Fibroblast of lung (primary cell): ENCODE results near the gene SCAPER. TPM values are rescaled to one million over a fixed set of nuclear protein-coding genes. Genes with fewer than 3 reads are reported as not detected.

Experiments
- DNase-seq, 2 donors: peaks; one replicate each; pipeline versions ENCODE4 v3.0.0 to v3.0.0-alpha.2; 2010; ENCODE audit warnings: low read depth in 2 of 2
- H2AFZ ChIP-seq: 2 replicates; pipeline ENCODE4 v1.5.1; 2012; ENCODE audit warnings: low read length, control low read depth, inconsistent platforms
- H3K27ac ChIP-seq: 2 replicates; pipeline ENCODE4 v1.5.1; 2011; ENCODE audit warnings: low read length, control low read depth; ENCODE audit not compliant: insufficient read depth
- H3K27me3 ChIP-seq: 2 replicates; pipeline ENCODE4 v1.5.1; 2011; ENCODE audit warnings: mild to moderate bottlenecking, low read length; ENCODE audit not compliant: control insufficient read depth, insufficient read depth
- H3K36me3 ChIP-seq: 2 replicates; pipeline ENCODE4 v1.5.1; 2011; ENCODE audit warnings: low read length; ENCODE audit not compliant: control insufficient read depth, insufficient read depth
- H3K4me1 ChIP-seq: 2 replicates; pipeline ENCODE4 v1.5.1; 2011; ENCODE audit warnings: low read length; ENCODE audit not compliant: control insufficient read depth, insufficient read depth; ENCODE audit errors: extremely low read depth
- H3K4me2 ChIP-seq: 2 replicates; pipeline ENCODE4 v1.5.1; 2011; ENCODE audit warnings: low read length, control low read depth; ENCODE audit not compliant: insufficient read depth; ENCODE audit errors: extremely low read depth
- H3K4me3 ChIP-seq, 4 experiments: fragments of 200-600 bp in 1 of 4; sonication (generic) in 1 of 4; replicated peaks in 1 of 4; 2 replicates each; pipeline ENCODE4 v1.5.1; 2011 to 2016; ENCODE audit warnings: low read length in 4 of 4, low read depth in 3 of 4, mild to moderate bottlenecking in 3 of 4, control low read depth in 2 of 4, inconsistent platforms in 1 of 4, mixed read lengths in 1 of 4; ENCODE audit not compliant: insufficient read depth in 1 of 4; ENCODE audit errors: control extremely low read depth in 1 of 4
- H3K79me2 ChIP-seq: 2 replicates; pipeline ENCODE4 v1.5.1; 2012; ENCODE audit warnings: mild to moderate bottlenecking, low read length, inconsistent platforms; ENCODE audit not compliant: control insufficient read depth, insufficient read depth
- H3K9ac ChIP-seq: 2 replicates; pipeline ENCODE4 v1.5.1; 2011; ENCODE audit warnings: mild to moderate bottlenecking, low read length, control low read depth; ENCODE audit not compliant: insufficient read depth
- H3K9me3 ChIP-seq: 2 replicates; pipeline ENCODE4 v1.5.1; 2012; ENCODE audit warnings: low read depth, low read length; ENCODE audit not compliant: control insufficient read depth, insufficient read depth
- H4K20me1 ChIP-seq: 2 replicates; pipeline ENCODE4 v1.5.1; 2011; ENCODE audit warnings: low read length; ENCODE audit not compliant: control insufficient read depth, insufficient read depth; ENCODE audit errors: extremely low read depth
- CTCF ChIP-seq, 2 donors: IDR thresholded peaks in 1 of 2; conservative IDR thresholded peaks in 1 of 2; 1 replicate in 1 of 2; 2 replicates in 1 of 2; pipeline ENCODE4 v1.5.1; 2011 to 2012; ENCODE audit warnings: low read length in 2 of 2, control low read depth in 1 of 2, inconsistent platforms in 1 of 2, low read depth in 1 of 2, mild to moderate bottlenecking in 1 of 2
- EZH2 ChIP-seq: IDR thresholded peaks from 2 replicates; pipeline ENCODE4 v1.5.1; 2012; ENCODE audit warnings: low read length, control low read depth, mild to moderate bottlenecking; ENCODE audit errors: missing control alignments
- polyA plus RNA-seq, 2 donors: library from polyadenylated mRNA; depleted of rRNA in 1 of 2; stranded (reverse) in 1 of 2; unstranded in 1 of 2; fragments of >200 nt; gene quantifications; 2 replicates each; pipeline ENCODE4 v1.2.1, GENCODE V29; 2011 to 2012; ENCODE audit warnings: missing spikeins in 1 of 2
- total RNA-seq: library from RNA; depleted of rRNA; stranded (reverse); fragments of >200 nt; gene quantifications from 2 replicates; pipeline ENCODE4 v1.2.1, GENCODE V29; 2014

The SCAPER gene
- total and polyA plus RNA-seq, 2 donors (not counting 1 experiment from before 2014, with no cell fraction given), result 2.3 to 9.1 TPM

GRCh38 chr15:76584868-76585575, 320.1 kb downstream of the SCAPER start:
- no peaks in the 10 kb centered on the region for H3K4me1 ChIP-seq
- H2AFZ ChIP-seq, result no peak overlapping the region
- no peaks in the 10 kb centered on the region for H4K20me1 ChIP-seq
- H3K79me2 ChIP-seq, result no peaks in the 10 kb centered on the region
- H3K9ac ChIP-seq, result no peak overlapping the region
- H3K36me3 ChIP-seq, result no peaks in the 10 kb centered on the region
- no peaks in the 10 kb centered on the region for H3K27me3 ChIP-seq
- no peak overlapping the region for H3K4me2 ChIP-seq
- DNase-seq, result no peak
- no peak overlapping the region for H3K4me3 ChIP-seq
- no peak overlapping the region for H3K27ac ChIP-seq
- no peak for TF ChIP-seq EZH2
- no peaks in the 10 kb centered on the region for H3K9me3 ChIP-seq

- no peaks in the 10 kb centered on the region for H3K27me3 ChIP-seq
- TF ChIP-seq EZH2 (no peak), CTCF (conservative IDR thresholded peaks at IDR 0.05 in 1 of 2, IDR thresholded peaks at IDR 0.05 in 1 of 2; ENCODE audit: low read depth in 1 of 2, low read length in 2 of 2) (no peak)
- H3K4me2 ChIP-seq, result no peak overlapping the region
- no peaks in the 10 kb centered on the region for H3K79me2 ChIP-seq
- no peak overlapping the region for H2AFZ ChIP-seq
- H3K4me1 ChIP-seq, result no peaks in the 10 kb centered on the region
- no peak overlapping the region for H3K9ac ChIP-seq
- no peaks in the 10 kb centered on the region for H3K9me3 ChIP-seq
- H3K27ac ChIP-seq, result no peak overlapping the region
- no peaks in the 10 kb centered on the region for H3K36me3 ChIP-seq
- DNase-seq, result no peak
- no peaks in the 10 kb centered on the region for H4K20me1 ChIP-seq
- H3K4me3 ChIP-seq, result no peak overlapping the region
These were observed 322.6 kb downstream of the SCAPER start for GRCh38 chr15:76582550-76582949.

GRCh38 chr15:76577879-76578512, 327.1 kb downstream of the SCAPER start:
- Histone ChIP-seq H3K9me3 (no peaks in the 10 kb centered on the region), H3K4me1 (peaks cover 4% of the 10 kb centered on the region), H2AFZ (no peak overlapping the region), H3K4me2 (no peak overlapping the region), H3K9ac (no peak overlapping the region), H3K36me3 (no peaks in the 10 kb centered on the region), H3K27ac (no peak overlapping the region), H3K4me3 (no peak overlapping the region), H3K79me2 (no peaks in the 10 kb centered on the region), H3K27me3 (no peaks in the 10 kb centered on the region), H4K20me1 (no peaks in the 10 kb centered on the region)
- DNase-seq, result no peak
- TF ChIP-seq EZH2 (no peak), CTCF (conservative IDR thresholded peaks at IDR 0.05 in 1 of 2, IDR thresholded peaks at IDR 0.05 in 1 of 2; ENCODE audit: low read depth in 1 of 2, low read length in 2 of 2) (no peak)
